NCI-H526 (cell line): Measurements from ENCODE around the gene NEK1.
A peak's percentile ranks its signal among the peaks of the same experiment; 100 is the strongest.
"Not testable (repeated sequence)": the region's sequence is repeated elsewhere in the genome, so short reads cannot be mapped to it uniquely, and the experiment has no call there.

Experiments
- DNase-seq, 2 experiments: peaks; one replicate each; lab custom pipeline; 2025; lab: John Stamatoyannopoulos, UW

Gene NEK1

DNA sequence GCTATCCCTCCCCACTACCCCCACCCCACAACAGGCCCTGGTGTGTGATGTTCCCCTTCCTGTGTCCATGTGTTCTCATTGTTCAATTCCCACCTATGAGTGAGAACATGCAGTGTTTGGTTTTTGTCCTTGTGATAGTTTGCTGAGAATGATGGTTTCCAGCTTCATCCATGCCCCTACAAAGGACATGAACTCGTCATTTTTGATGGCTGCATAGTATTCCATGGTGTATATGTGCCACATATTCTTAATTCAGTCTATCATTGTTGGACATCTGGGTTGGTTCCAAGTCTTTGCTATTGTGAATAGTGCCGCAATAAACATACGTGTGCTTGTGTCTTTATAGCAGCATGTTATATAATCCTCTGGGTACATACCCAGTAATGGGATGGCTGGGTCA is 118.1 kb downstream of the NEK1 start:
- not testable (repeated sequence) for DNase-seq

DNA sequence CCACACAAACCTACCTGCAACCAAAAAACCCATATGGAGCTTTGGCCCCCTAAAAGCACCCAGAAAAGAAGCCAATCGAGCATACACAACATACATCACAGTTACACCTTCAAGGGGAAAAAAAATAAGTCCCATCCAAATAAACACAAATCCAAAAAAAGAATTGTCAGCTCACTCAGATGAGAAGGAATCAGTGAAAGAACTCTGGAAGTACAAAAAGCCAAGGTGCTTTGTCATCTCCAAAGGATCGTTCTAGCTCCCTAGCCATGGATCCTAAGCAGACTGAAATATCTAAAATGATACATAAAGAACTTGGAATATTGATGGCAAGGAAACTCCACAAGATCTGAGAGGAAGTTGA is 119.2 kb downstream of the NEK1 start:
- DNase-seq: no peak

DNA sequence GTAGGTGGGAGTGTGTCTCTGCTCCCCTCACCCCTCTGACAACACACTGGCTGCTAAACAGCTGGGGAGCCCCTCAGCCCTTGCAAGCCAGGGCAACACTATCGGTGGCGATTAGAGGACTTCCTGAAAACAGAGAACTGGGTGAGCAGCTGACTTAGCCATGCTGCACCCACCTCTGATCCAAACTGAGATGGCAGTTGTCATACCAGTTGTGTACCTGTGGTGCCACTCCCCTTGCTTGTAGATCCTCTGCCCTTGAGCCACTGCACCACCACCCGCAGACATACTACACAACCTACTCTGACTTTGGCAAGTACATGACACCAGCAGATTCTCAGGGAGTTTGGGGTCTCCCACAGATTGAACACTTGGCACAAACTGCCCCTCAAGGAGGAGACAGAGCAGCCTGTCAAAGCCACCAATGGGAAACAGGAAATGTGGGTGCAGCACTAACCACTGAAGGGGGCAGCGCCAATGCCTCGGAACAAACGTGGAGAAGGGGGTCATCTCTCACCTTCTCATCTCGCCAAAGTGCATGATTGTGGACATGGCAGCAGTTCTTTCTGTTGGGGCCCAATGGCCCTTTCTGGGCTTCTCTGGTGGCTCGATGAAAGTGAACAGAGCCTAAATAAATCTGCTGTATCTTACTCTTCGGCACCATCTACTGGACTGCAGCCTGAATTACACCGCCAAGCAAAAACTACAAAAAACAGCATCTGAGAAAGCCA is 119.8 kb downstream of the NEK1 start:
- peak in 1 of 2 experiments; percentile 57 for DNase-seq

DNA sequence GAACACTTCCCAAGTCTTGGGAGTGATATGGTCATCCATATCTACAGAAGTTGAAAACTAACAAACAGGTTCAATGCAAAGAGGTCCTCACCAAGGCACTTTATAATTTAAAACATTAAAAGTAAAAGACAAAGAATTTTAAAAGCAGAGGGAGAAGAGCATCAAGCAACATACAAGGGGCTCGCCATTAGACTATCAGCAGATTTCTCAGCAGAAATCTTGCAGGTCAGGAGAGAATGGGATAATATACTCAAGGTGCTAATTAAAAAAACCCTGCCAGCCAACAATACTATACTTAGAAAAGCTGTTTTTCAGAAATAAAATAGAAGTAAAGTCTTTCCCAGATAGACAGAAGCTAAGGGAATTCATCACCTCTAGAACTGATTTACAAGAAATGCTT is 121.2 kb downstream of the NEK1 start:
- DNase-seq: no peak

DNA sequence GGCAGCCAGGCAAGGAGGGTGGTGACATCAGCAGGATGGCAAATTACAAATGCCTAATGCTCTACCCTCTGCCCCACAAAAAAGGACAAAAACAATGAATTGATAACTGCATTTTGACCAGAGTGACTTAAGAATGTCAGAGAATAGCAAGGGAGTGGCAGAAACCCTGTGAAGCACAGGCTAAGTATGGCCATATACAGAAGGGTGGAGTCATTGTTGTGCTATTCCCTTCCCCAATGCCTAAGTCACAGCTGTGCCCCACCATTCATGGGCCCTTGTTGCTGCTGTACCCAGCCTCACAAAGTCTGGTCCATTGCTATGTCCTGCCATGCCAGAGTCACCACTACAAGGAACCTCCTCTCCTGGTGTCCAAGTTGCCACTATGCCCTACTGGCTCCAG is 123.1 kb downstream of the NEK1 start:
- no peak for DNase-seq

DNA sequence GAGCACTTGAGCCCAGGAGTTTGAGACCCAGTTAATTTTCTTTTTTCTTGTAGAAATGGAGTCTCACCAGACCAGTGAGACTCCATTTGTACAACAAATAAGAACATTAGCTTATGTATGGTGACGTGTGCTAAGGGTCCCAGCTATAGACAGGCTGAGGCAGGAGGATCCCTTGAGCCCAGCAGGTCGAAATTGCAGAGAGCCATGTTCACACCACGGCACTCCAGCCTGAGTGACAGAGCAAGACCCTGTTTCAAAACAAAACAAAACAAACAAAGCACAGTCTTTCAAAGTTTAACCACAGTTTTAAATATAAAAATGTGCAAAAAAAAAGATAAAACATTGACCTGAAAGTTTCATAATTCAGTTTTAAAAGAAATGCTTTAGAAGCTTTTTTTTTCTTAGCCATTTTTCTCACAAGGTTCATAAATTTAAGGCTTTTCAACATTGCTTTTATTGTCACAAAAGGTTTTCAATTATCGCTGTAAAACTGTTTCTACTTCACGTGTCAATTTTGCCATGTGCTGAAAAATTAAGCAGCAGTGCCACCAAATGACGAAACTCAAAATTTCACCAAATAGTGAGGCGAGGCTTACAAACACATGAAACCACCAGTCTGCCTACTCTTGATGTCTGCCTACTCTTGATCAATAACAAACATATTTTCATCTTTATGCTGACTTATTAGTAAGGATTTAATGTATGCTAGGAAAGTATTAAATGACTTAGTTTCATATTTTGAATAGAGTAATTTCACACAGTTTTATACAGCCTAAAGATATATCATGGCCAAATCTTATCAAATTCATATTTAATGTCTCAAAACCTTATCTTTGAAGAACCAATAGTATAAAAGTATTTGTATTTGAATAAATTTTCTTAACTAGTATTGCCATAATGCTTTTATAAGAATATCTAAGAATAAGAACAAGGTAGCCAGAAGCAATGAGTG is 126.3 kb downstream of the NEK1 start:
- peak; percentile 25 to 71 for DNase-seq

DNA sequence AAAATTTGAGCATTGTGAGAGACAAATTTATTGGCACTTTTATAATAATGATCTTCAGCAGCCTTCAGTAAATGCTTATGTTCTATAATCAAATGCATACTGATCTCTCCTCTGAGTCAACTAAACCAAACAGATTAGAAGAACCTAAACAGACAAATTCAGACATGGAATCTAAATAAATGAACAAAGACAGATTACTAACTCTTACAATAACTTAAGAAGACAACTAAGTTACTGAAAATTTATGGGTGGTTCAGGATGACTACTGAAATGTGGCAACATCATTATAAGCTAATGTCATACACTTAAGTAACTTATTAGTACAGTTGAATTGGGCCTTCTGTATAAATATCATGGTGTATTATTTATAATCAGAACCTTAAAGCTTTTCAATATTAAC is 127.3 kb downstream of the NEK1 start:
- DNase-seq: no peak

DNA sequence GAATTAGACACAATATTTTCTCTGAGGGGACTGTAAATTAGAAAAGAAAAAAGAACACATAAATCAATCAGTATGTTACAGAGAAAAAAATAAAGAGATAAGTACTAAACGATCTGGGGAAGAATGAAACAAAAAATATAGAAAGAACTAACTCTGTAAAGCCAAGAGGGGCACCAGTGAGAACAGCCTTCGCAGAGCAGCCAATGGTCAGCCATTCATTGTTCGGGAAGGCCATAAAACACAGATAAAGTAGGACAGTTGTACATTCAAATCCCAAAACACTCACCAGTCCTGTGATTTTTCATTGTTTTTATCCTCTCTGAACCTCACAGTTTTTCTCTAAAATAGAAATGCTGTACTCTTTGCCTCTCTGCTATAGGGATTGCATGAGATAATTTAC is 127.9 kb downstream of the NEK1 start:
- no peak for DNase-seq

DNA sequence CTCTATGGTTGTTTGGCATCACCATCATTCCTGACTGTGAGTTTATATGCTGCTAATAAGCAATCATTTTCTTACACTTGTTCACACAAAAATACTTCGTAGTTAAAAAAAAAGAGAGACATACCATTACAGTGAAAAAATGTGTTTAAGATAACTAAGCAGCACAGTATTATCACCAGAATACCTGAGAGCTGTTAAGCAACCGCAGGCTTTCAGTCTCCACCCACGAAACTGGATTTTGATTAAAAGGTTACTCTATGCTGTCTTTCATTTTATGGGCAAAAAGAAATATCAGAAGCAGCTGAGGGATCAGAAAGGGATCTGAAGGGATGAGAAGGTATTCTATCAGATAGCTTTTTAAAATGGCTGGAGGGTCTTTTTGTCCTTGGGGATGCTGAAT is 148.3 kb downstream of the NEK1 start:
- DNase-seq: no peak

DNA sequence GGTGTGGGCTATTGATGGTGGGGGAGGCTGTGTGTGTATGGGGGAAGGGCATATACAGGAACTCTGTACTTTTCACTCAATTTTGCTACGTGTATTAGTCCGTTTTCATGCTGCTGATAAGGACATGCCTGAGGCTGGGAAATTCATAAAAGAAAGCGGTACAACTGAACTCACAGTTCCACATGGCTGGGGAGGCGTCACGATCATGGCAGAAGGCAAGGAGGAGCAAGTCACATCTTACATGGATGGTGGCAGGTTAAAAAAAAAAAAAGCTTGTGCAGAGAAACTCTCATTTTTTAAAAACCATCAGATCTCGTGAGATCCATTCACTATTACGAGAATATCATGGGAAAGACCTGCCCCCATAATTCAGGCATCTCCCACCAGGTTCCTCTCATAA is 152.3 kb downstream of the NEK1 start:
- DNase-seq: no peak

DNA sequence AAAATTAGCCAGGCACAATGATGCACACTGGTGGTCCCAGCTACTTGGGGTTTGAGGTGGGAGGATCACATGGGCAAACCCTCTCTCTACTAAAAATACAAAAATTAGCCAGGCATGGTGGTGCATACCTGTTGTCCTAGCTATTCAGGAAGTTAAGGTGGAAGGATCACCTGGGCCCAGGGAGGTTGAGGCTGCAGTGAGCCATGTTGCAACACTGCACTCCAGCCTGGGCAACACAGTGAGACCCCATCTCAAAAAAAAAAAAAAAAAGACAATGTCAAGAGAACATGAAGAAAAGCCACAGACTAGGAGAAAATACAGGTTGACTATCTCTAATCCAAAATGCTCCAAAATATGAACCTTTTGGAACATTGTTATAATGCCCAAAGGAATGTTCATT is 153.8 kb downstream of the NEK1 start:
- DNase-seq: no peak

DNA sequence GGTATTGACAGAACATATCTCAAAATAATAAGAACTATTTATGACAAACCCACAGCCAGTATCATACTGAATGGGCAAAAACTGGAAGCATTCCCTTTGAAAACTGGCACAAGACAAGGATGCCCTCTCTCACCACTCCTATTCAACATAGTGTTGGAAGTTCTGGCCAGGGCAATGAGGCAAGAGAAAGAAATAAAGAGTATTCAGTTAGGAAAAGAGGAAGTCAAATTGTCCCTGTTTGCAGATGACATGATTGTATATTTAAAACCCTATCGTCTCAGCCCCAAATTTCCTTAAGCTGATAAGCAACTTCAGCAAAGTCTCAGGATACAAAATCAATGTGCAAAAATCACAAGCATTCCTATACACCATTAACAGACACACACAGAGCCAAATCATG is 159.7 kb downstream of the NEK1 start:
- not testable (repeated sequence) for DNase-seq

DNA sequence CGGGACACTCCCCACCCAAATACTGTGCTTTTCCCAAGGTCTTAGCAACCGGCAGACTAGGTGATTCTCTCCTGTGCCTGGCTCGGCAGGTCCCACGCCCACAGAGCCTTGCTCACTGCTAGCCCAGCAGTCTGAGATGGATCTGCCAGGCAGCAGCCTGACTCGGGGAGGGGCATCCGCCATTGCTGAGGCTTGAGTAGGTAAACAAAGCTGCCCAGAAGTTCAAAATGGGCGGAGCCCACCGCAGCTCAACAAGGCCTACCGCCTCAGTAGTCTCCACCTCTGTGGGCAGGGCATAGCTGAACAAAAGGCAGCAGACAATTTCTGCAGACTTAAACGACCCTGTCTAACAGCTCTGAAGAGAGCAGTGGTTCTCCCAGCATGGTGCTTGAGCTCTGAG is 163.4 kb downstream of the NEK1 start:
- not testable (repeated sequence) for DNase-seq

DNA sequence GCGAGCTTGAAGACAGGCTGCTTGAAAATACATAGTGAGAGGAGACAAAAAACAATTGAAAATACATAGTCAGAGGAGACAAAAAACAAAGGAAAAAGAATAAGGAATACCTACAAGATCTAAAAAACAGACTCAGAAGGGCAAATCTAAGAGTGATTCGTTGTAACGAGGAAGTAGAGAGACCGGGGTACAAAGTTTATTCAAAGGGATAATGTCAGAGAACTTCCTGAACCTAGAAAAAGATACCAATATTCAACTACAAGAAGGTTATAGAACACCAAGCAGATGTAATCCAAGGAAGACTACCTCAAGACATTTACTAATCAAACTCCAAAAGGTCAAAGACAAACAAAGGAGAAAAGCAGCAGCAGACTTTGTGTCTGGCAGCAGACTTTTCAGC is 165.6 kb downstream of the NEK1 start:
- DNase-seq: no peak

DNA sequence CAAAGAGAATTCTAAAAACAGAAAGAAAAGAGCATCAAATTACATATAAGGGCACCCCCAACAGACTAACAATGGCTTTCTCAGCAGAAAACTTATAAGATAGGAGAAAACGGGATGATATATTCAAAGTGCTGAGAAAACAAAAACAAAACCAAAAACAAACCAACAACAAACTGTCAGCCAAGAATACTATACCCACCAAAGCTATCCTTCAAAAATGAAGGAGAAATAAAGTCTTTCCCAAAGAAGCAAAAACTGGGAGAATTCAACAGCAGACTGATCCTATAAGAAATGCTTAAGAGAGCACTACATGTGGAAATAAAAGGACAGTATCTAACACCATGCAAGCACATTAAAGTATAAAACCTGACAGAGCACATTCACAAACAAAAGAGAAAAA is 168.6 kb downstream of the NEK1 start:
- no peak for DNase-seq

DNA sequence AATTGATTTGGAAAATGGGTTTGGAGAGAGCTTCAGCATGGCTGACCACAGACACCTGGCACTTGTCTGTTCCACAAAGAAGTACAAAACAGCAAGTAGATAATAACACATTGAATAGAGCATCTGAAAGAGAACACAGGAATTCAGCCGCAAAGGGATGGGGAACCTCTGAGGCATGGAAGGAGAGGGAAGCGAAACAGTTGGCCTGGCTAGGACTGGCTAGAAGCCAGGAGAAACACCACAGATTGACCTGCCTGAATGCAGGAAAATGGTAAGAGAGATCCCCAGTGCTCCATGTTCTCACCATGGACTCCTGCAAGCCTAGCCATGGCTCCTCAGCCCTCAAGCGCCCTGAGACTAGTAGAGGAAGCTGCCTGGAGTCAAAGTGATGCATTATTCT is 171.9 kb downstream of the NEK1 start:
- DNase-seq: no peak

DNA sequence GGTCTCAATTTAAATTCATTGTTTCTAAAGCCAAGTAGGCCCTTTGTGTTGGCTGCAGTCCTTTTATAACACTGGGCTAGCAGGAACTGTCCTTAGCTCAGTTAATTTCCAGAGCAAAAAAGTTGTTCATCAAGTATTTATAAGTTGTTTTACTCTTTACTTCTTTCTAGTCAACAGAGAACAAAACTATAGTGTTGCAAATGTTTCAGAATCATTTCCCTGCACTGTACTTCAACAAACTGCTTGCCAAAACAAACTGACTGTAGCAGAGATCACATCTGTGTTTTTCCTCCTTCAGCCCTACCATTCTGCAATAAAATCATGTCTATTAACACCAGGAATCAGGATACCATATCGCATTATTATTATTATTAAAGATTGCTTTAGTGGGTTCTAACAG is 173.1 kb downstream of the NEK1 start:
- peak in 1 of 2 experiments; percentile 0 for DNase-seq

DNA sequence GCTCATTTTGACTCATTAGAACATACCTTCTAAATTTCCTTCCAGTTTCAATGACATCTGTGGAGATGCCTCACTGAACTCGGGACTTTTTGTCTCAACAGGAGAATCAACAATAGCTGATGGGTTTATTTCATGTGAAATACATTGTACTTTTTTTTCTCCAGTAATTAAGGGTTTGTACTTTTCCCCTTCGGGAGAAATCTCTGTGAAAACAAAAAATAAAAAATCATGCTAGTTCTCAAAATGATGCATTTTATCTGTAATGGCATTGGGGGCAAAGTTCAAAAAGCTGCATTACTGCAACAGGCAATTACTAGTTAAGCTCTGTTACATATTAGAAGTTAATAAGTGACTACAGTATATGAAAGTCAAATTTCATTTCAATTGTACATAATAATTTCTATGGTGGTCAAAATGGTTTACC is 174.3 kb downstream of the NEK1 start:
- DNase-seq: peak in 1 of 2 experiments; percentile 7

DNA sequence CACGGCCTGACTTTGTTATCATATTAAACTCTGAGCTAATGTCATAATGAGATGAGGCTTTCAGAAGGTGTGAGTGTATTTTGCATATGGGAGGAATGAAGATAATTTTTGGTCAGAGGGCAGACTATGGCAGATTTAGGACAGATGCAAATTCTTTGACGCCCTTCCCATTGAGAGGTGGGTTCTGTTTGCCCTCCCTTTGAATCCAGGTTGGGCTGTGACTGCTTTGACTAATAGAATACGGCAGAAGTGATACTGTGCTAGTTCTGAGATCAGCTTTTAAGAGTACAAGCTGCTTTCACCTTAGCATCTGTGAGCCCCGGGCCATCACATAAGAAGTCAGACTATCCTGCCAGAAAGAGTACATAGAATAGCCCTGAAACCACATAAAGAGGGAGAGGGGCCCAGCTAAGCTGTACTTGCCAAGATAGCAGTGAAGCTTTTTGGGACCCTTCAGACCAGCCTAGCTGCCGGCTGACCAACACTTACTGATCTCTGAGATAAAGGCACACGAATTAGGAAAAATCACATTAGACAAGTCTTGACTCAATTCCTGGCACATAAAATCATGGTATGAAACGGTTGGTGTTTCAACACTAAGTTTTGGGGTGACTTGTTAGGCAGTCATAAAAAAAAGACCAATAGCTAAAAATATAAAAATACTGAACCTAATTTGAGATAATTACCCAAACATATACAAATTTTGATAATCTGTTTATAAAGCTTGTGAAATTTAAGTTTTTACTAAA is 174.9 kb downstream of the NEK1 start:
- peak; percentile 40 to 73 for DNase-seq

DNA sequence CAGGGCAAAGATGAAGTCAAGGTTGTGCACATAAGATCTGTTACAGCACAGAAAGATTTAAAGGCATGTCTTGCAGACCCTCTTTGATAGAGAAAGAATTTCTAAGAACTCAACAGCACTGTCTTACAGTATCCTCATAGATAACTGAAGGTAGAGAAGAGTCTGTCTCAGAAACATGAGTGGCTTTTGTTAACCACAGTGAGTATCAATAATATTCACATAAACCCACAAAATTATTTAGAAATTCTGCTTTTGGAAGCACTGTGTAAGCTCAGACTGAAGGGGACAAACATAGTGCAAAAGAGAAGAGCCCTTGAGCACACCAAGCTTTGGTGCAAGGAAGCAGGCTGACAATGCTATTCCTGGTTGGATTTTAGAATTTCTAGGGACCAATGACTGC is 175.6 kb downstream of the NEK1 start:
- no peak for DNase-seq

DNA sequence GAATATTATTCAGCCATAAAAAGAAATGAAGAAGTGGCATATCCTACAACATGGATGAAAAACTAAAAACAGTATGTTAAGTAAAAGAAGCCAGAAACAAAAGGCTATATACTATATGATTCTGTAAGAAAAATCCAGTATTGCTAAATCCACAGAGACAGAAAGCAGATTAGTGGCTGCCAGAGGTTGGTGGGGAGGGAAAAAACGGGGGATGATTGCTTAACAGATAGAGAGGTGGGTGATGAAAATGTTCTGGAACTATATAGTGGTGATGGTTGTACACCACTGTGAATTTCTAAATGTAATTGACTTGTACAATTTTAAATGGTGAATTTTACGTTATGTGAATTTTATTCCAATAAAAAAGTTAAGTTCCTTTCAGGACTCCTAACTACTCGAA is 184.0 kb downstream of the NEK1 start:
- no peak for DNase-seq

DNA sequence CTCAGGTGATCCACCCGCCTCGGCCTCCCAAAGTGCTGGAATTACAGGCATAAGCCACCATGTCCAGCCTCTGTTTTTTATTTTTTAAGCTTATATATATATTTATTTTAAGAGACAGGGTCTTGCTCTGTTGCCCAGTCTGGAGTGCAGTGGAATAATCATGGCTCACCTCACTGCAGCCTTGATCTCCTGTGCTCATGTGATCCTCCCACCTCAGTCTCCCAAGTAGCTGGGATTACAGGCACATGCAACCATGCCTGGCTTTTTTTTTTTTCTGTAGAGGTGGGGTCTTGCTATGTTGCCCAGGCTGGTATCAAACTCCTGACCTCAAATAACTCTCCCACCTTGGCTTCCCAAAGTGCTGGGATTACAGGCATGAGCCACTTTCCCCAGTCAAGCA is 184.7 kb downstream of the NEK1 start:
- DNase-seq: not testable (repeated sequence)

DNA sequence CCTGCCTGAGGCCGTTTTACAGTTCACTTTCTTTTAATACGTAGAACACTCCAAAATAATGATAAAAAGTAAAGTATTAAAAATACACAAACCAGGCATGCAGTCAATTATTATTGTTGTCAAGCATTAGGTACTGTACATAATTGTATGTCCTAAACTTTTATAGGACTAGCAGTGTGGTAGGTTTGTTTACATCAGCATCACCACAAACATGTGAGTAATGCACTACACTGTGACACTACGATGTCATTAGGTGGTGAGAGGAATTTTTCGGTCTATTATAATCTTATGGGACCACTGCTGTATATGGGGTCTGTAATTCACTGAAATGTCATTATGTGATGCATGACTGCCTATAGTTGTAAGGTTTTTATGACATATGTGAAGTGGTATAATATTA is 192.1 kb downstream of the NEK1 start:
- no peak for DNase-seq
